ENCODE results near the gene GPRC5B. TPM values are rescaled to one million over a fixed set of nuclear protein-coding genes. Genes with fewer than 3 reads are reported as not detected.

The GPRC5B gene
- total RNA-seq, 3 donors from 2014 or later (not counting 1 experiment from before 2014, with no cell fraction given), result not detected

DNA sequence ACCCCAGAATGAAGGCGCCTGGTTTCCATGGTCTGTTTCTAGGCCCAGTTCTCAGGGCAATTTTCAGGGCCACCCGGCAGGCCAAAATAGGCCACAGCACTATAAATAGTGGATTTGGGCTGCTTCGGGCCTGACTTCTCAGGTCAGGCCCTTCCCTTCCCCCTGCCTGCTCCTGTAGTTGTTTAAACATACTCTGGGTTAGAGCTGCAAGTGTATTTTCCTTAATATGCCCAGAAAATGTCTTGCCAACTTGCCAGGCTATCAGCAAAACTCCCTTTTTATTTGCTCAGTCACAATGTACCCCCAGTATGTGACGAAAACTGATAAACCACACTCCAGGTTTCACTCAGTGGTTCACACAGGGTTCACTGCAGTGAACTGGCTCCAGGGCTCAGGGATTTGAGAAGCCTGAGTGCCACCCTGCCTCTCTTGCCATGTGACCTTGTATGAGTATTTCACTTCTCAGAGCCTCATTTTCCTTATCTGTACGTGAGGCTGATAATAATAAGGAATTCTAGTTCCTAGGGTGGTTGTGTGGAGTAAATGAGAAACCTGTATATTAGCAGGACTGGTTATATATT lies 76.5 kb downstream of the GPRC5B start:
- H3K9me3 Mint-ChIP-seq, result peaks cover 2 to 3% of the 10 kb centered on the region in 2 donors
- peaks cover 8 to 9% of the 10 kb centered on the region in 2 donors for H3K4me1 Mint-ChIP-seq
- ATAC-seq, result no peak

More for the DNA sequence above, 76.5 kb downstream of the GPRC5B start:
- Mint-ChIP-seq H3K4me3 (no peak overlapping the region), H3K36me3 (no peaks in the 10 kb centered on the region), H3K27ac (no peak overlapping the region), H3K27me3 (ENCODE audit: low read depth in 2 of 2) (peaks cover 0 to 3% of the 10 kb centered on the region in 2 donors)
- H3K36me3 ChIP-seq (ENCODE audit: control insufficient read depth, insufficient read depth, low read length), result no peaks in the 10 kb centered on the region
- whole genome bisulfite sequencing (ENCODE audit: insufficient coverage), result 83% methylated on average over 5 of the region's 5 CpGs
- no peaks in the 10 kb centered on the region for H3K27me3 ChIP-seq (ENCODE audit: control insufficient read depth, insufficient read depth, low read length)
- peaks cover 11% of the 10 kb centered on the region for H3K4me1 ChIP-seq (ENCODE audit: control insufficient read depth, insufficient read depth, low read length)
- H3K27ac ChIP-seq (ENCODE audit: low read length), result no peak overlapping the region
- intact Hi-C loops (cut with micrococcal nuclease), result no loop called here
- H3K9me3 ChIP-seq (ENCODE audit: control insufficient read depth, insufficient read depth, low read length), result peaks cover 5% of the 10 kb centered on the region
- TF ChIP-seq, protein P1, sequence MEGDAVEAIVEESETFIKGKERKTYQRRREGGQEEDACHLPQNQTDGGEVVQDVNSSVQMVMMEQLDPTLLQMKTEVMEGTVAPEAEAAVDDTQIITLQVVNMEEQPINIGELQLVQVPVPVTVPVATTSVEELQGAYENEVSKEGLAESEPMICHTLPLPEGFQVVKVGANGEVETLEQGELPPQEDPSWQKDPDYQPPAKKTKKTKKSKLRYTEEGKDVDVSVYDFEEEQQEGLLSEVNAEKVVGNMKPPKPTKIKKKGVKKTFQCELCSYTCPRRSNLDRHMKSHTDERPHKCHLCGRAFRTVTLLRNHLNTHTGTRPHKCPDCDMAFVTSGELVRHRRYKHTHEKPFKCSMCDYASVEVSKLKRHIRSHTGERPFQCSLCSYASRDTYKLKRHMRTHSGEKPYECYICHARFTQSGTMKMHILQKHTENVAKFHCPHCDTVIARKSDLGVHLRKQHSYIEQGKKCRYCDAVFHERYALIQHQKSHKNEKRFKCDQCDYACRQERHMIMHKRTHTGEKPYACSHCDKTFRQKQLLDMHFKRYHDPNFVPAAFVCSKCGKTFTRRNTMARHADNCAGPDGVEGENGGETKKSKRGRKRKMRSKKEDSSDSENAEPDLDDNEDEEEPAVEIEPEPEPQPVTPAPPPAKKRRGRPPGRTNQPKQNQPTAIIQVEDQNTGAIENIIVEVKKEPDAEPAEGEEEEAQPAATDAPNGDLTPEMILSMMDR (IDR thresholded peaks at IDR 0.05), result no peak
- DNase-seq, result no peak
- H3K4me3 ChIP-seq (ENCODE audit: low read length), result no peak overlapping the region

Other genes starting within 250 kb of the GPRC5B start
- gene KNOP1, start 166.6 kb downstream of the GPRC5B start, total RNA-seq, result 1 to 10 TPM; 5.6 to 8.0 (median 6.9) TPM
- gene IQCK, start 166.6 kb downstream of the GPRC5B start, total RNA-seq, result 1 to 10 TPM in 1 of 3 donors, under 1 TPM in 2; 0.38 to 1.8 (median 0.68) TPM
- not detected for gene GPR139, start 189.0 kb upstream of the GPRC5B start, total RNA-seq

Data from natural killer cell (primary cell).